Measurements from ENCODE around the gene ANAPC15.
"Not testable (repeated sequence)": the region's sequence is repeated elsewhere in the genome, so short reads cannot be mapped to it uniquely, and the experiment has no call there.

The ANAPC15 gene

GRCh38 chr11:72112143-72112977 is at the start of gene ANAPC15:
Gene ANAPC15 (minus strand): TSS chr11:72112695. CDS start chr11:72111276, 1,419 bp downstream.
- peak; percentile 99 for DNase-seq

- no peak for DNase-seq
These were observed 47.8 kb upstream of the ANAPC15 start for GRCh38 chr11:72160319-72160718.

- no peak for DNase-seq
These were observed 44.6 kb upstream of the ANAPC15 start for GRCh38 chr11:72157131-72157530.

GRCh38 chr11:72155751-72156150 is 43.3 kb upstream of the ANAPC15 start:
- no peak for DNase-seq

- DNase-seq, result no peak
These were observed 42.3 kb upstream of the ANAPC15 start for GRCh38 chr11:72154816-72155215.

- not testable (repeated sequence) for DNase-seq
These were observed 41.4 kb upstream of the ANAPC15 start for GRCh38 chr11:72153874-72154273.

- no peak for DNase-seq
These were observed 38.4 kb upstream of the ANAPC15 start for GRCh38 chr11:72150882-72151281.

GRCh38 chr11:72146625-72147024 is 34.1 kb upstream of the ANAPC15 start:
- DNase-seq, result no peak

- DNase-seq, result no peak
These were observed 32.5 kb upstream of the ANAPC15 start for GRCh38 chr11:72144807-72145565.

GRCh38 chr11:72142543-72142942 is 30.0 kb upstream of the ANAPC15 start:
- not testable (repeated sequence) for DNase-seq

- not testable (repeated sequence) for DNase-seq
These were observed 29.6 kb upstream of the ANAPC15 start for GRCh38 chr11:72142086-72142485.

GRCh38 chr11:72141066-72141465 is 28.6 kb upstream of the ANAPC15 start:
- no peak for DNase-seq

GRCh38 chr11:72140661-72141060 is 28.2 kb upstream of the ANAPC15 start:
- no peak for DNase-seq

- DNase-seq, result no peak
These were observed 27.0 kb upstream of the ANAPC15 start for GRCh38 chr11:72139500-72139899.

GRCh38 chr11:72138821-72139390 is 26.4 kb upstream of the ANAPC15 start:
- no peak for DNase-seq

GRCh38 chr11:72136684-72137262 is 24.3 kb upstream of the ANAPC15 start:
- DNase-seq, result no peak

GRCh38 chr11:72135891-72136683 is 23.6 kb upstream of the ANAPC15 start:
- no peak for DNase-seq

- DNase-seq, result not testable (repeated sequence)
These were observed 23.0 kb upstream of the ANAPC15 start, which contains the start of gene FOLR3 for GRCh38 chr11:72135473-72135872. Gene FOLR3 (plus strand): TSS chr11:72135725. CDS start chr11:72135953, 228 bp downstream.

- DNase-seq, result no peak
These were observed 20.2 kb upstream of the ANAPC15 start for GRCh38 chr11:72132646-72133045.

GRCh38 chr11:72129381-72129780 is 16.9 kb upstream of the ANAPC15 start:
- DNase-seq, result no peak

- no peak for DNase-seq
These were observed 15.4 kb upstream of the ANAPC15 start for GRCh38 chr11:72127923-72128322.

- DNase-seq, result no peak
These were observed 13.5 kb upstream of the ANAPC15 start for GRCh38 chr11:72125956-72126355.

Measured in NCI-H2081 treated with DMSO at 0.1 percent for 48 hours (cell line).